ENCODE results near the gene CCDC106.

Gene CCDC106

DNA sequence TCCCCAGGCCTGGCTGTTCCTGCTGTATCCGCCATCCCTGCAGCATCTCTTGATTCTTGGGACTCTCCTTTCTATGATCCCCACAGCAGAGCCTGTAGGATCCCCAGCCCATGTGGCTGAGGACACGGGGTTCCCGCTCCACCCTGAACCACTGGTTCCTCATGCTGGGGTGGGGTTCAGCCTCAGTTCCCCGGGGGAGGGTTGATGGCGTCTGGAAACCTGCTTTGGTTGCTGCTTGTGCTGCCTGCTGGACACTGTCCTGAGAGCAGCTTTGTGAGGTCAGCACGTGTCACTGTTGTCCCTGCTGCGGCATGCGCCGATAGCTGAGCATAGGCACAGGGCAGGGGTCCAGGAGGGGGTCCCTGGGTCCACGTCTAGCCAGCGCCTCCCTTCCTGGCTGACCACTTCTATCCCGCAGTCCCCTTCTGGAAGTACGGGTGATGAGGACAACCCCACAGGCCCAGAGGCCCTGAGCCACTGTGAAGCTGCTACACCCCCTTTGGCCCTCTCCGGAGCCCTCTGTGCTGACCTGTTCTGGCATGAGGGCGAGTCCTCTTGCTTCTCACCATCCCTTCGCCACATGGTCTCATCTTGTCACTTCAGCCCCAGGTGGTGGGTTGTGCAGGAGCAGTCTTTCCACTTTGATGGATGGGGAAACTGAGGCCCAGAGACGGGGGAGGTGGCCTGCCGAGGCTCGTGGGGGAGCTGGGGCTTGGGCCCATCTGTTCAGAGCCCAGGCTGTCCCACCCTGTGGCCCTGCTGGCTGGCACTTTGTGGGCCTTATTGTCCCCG, 32.5 kb downstream of the CCDC106 start:
- peaks cover 8% of the 10 kb centered on the region for H3K4me1 ChIP-seq (ENCODE audit: insufficient read depth, insufficient read length)
- no peak overlapping the region for H3K9ac ChIP-seq (ENCODE audit: insufficient read length, low read depth)
- no peak for TF ChIP-seq YY1 (IDR thresholded peaks at IDR 0.05; ENCODE audit: insufficient read depth, insufficient read length)
- TF ChIP-seq SUZ12 (IDR thresholded peaks at IDR 0.05; ENCODE audit: extremely low read depth, insufficient read depth, insufficient read length): no peak
- no peak for TF ChIP-seq ZNF274 (IDR thresholded peaks at IDR 0.05; ENCODE audit: low read depth, low read length)
- DNase-seq (ENCODE audit: low read depth, low spot score): no peak
- H3K36me3 ChIP-seq (ENCODE audit: insufficient read depth, insufficient read length, low read length): peaks cover 83% of the 10 kb centered on the region
- H3K27me3 ChIP-seq (ENCODE audit: insufficient read depth, insufficient read length): no peaks in the 10 kb centered on the region
- H3K9me3 ChIP-seq (ENCODE audit: insufficient read depth, low read length): no peaks in the 10 kb centered on the region
- H3K4me3 ChIP-seq (ENCODE audit: insufficient read length, low read depth): no peak overlapping the region

- H3K9me3 ChIP-seq (ENCODE audit: insufficient read depth, low read length): no peaks in the 10 kb centered on the region
- H3K27me3 ChIP-seq (ENCODE audit: insufficient read depth, insufficient read length): no peaks in the 10 kb centered on the region
- peaks cover 91% of the 10 kb centered on the region for H3K36me3 ChIP-seq (ENCODE audit: insufficient read depth, insufficient read length, low read length)
- no peak for DNase-seq (ENCODE audit: low read depth, low spot score)
- no peak overlapping the region for H3K9ac ChIP-seq (ENCODE audit: insufficient read length, low read depth)
- H3K4me1 ChIP-seq (ENCODE audit: insufficient read depth, insufficient read length): peaks cover 8% of the 10 kb centered on the region
- H3K4me3 ChIP-seq (ENCODE audit: insufficient read length, low read depth): no peak overlapping the region
- TF ChIP-seq YY1 (IDR thresholded peaks at IDR 0.05; ENCODE audit: insufficient read depth, insufficient read length) (no peak), SUZ12 (IDR thresholded peaks at IDR 0.05; ENCODE audit: extremely low read depth, insufficient read depth, insufficient read length) (no peak), ZNF274 (IDR thresholded peaks at IDR 0.05; ENCODE audit: low read depth, low read length) (no peak)
Observed at GRCh38 chr19:55681131-55682092, 33.4 kb downstream of the CCDC106 start.

- H3K9me3 ChIP-seq (ENCODE audit: insufficient read depth, low read length): no peaks in the 10 kb centered on the region
- peaks cover 82% of the 10 kb centered on the region for H3K36me3 ChIP-seq (ENCODE audit: insufficient read depth, insufficient read length, low read length)
- no peak for TF ChIP-seq SUZ12 (IDR thresholded peaks at IDR 0.05; ENCODE audit: extremely low read depth, insufficient read depth, insufficient read length)
- no peak overlapping the region for H3K9ac ChIP-seq (ENCODE audit: insufficient read length, low read depth)
- DNase-seq (ENCODE audit: low read depth, low spot score): no peak
- no peaks in the 10 kb centered on the region for H3K27me3 ChIP-seq (ENCODE audit: insufficient read depth, insufficient read length)
- H3K4me1 ChIP-seq (ENCODE audit: insufficient read depth, insufficient read length): peaks cover 10% of the 10 kb centered on the region
- H3K4me3 ChIP-seq (ENCODE audit: insufficient read length, low read depth): no peak overlapping the region
Observed at GRCh38 chr19:55683449-55684261, 35.6 kb downstream of the CCDC106 start.

GRCh38 chr19:55684946-55685681, 37.1 kb downstream of the CCDC106 start:
- no peak for DNase-seq (ENCODE audit: low read depth, low spot score)
- H3K27me3 ChIP-seq (ENCODE audit: insufficient read depth, insufficient read length): no peaks in the 10 kb centered on the region
- TF ChIP-seq YY1 (IDR thresholded peaks at IDR 0.05; ENCODE audit: insufficient read depth, insufficient read length): no peak
- no peak for TF ChIP-seq ZNF274 (IDR thresholded peaks at IDR 0.05; ENCODE audit: low read depth, low read length)
- TF ChIP-seq SUZ12 (IDR thresholded peaks at IDR 0.05; ENCODE audit: extremely low read depth, insufficient read depth, insufficient read length): no peak
- peaks cover 10% of the 10 kb centered on the region for H3K4me1 ChIP-seq (ENCODE audit: insufficient read depth, insufficient read length)
- H3K9me3 ChIP-seq (ENCODE audit: insufficient read depth, low read length): no peaks in the 10 kb centered on the region
- H3K9ac ChIP-seq (ENCODE audit: insufficient read length, low read depth): no peak overlapping the region
- peaks cover 81% of the 10 kb centered on the region for H3K36me3 ChIP-seq (ENCODE audit: insufficient read depth, insufficient read length, low read length)
- no peak overlapping the region for H3K4me3 ChIP-seq (ENCODE audit: insufficient read length, low read depth)

- no peak for DNase-seq (ENCODE audit: low read depth, low spot score)
- Histone ChIP-seq H3K27me3 (ENCODE audit: insufficient read depth, insufficient read length) (no peaks in the 10 kb centered on the region), H3K9ac (ENCODE audit: insufficient read length, low read depth) (no peak overlapping the region), H3K4me1 (ENCODE audit: insufficient read depth, insufficient read length) (peaks cover 5% of the 10 kb centered on the region), H3K9me3 (ENCODE audit: insufficient read depth, low read length) (no peaks in the 10 kb centered on the region), H3K36me3 (ENCODE audit: insufficient read depth, insufficient read length, low read length) (peaks cover 81% of the 10 kb centered on the region), H3K4me3 (ENCODE audit: insufficient read length, low read depth) (no peak overlapping the region)
- TF ChIP-seq SUZ12 (IDR thresholded peaks at IDR 0.05; ENCODE audit: extremely low read depth, insufficient read depth, insufficient read length): no peak
- TF ChIP-seq YY1 (IDR thresholded peaks at IDR 0.05; ENCODE audit: insufficient read depth, insufficient read length): no peak
- no peak for TF ChIP-seq ZNF274 (IDR thresholded peaks at IDR 0.05; ENCODE audit: low read depth, low read length)
Observed at GRCh38 chr19:55685776-55686175, 37.8 kb downstream of the CCDC106 start.

- no peaks in the 10 kb centered on the region for H3K9me3 ChIP-seq (ENCODE audit: insufficient read depth, low read length)
- H3K4me1 ChIP-seq (ENCODE audit: insufficient read depth, insufficient read length): peaks cover 3% of the 10 kb centered on the region
- no peak overlapping the region for H3K4me3 ChIP-seq (ENCODE audit: insufficient read length, low read depth)
- no peak for TF ChIP-seq YY1 (IDR thresholded peaks at IDR 0.05; ENCODE audit: insufficient read depth, insufficient read length)
- no peak for TF ChIP-seq ZNF274 (IDR thresholded peaks at IDR 0.05; ENCODE audit: low read depth, low read length)
- TF ChIP-seq SUZ12 (IDR thresholded peaks at IDR 0.05; ENCODE audit: extremely low read depth, insufficient read depth, insufficient read length): no peak
- no peak overlapping the region for H3K9ac ChIP-seq (ENCODE audit: insufficient read length, low read depth)
- DNase-seq (ENCODE audit: low read depth, low spot score): no peak
- H3K36me3 ChIP-seq (ENCODE audit: insufficient read depth, insufficient read length, low read length): peaks cover 83% of the 10 kb centered on the region
- no peaks in the 10 kb centered on the region for H3K27me3 ChIP-seq (ENCODE audit: insufficient read depth, insufficient read length)
Observed at GRCh38 chr19:55686311-55687050, 38.5 kb downstream of the CCDC106 start.

Data from NT2/D1 (cell line).